ENCODE data around the gene FARP2. TPM values are rescaled to one million over a fixed set of nuclear protein-coding genes. Genes with fewer than 3 reads are reported as not detected.

The FARP2 gene
- total RNA-seq, 1 donor, result 41.3 TPM

GRCh38 chr2:241375300-241375699 lies 19.2 kb downstream of the FARP2 start:
- Histone ChIP-seq H3K36me3 (ENCODE audit: insufficient read depth, low read length) (peaks cover 11% of the 10 kb centered on the region), H3K27ac (ENCODE audit: low read depth, low read length) (no peak overlapping the region), H3K4me3 (ENCODE audit: insufficient read depth, low read length) (no peak overlapping the region), H3K79me2 (ENCODE audit: insufficient read depth, low read length) (peaks cover 57% of the 10 kb centered on the region), H3K4me1 (ENCODE audit: insufficient read depth, low read length) (peaks cover 21% of the 10 kb centered on the region), H2AFZ (ENCODE audit: low read length) (no peak overlapping the region), H3K9me3 (ENCODE audit: low read depth, low read length) (no peaks in the 10 kb centered on the region), H3K4me2 (ENCODE audit: insufficient read depth, low read length) (no peak overlapping the region), H4K20me1 (ENCODE audit: insufficient read depth, low read length) (peaks cover 15% of the 10 kb centered on the region), H3K27me3 (ENCODE audit: insufficient read depth, low read length) (no peaks in the 10 kb centered on the region)
- TF ChIP-seq, protein P1, sequence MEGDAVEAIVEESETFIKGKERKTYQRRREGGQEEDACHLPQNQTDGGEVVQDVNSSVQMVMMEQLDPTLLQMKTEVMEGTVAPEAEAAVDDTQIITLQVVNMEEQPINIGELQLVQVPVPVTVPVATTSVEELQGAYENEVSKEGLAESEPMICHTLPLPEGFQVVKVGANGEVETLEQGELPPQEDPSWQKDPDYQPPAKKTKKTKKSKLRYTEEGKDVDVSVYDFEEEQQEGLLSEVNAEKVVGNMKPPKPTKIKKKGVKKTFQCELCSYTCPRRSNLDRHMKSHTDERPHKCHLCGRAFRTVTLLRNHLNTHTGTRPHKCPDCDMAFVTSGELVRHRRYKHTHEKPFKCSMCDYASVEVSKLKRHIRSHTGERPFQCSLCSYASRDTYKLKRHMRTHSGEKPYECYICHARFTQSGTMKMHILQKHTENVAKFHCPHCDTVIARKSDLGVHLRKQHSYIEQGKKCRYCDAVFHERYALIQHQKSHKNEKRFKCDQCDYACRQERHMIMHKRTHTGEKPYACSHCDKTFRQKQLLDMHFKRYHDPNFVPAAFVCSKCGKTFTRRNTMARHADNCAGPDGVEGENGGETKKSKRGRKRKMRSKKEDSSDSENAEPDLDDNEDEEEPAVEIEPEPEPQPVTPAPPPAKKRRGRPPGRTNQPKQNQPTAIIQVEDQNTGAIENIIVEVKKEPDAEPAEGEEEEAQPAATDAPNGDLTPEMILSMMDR (IDR thresholded peaks at IDR 0.05; ENCODE audit: extremely low read depth, low read depth, low read length), result no peak
- no peak for DNase-seq (ENCODE audit: insufficient read length, low spot score, missing footprints)

DNA sequence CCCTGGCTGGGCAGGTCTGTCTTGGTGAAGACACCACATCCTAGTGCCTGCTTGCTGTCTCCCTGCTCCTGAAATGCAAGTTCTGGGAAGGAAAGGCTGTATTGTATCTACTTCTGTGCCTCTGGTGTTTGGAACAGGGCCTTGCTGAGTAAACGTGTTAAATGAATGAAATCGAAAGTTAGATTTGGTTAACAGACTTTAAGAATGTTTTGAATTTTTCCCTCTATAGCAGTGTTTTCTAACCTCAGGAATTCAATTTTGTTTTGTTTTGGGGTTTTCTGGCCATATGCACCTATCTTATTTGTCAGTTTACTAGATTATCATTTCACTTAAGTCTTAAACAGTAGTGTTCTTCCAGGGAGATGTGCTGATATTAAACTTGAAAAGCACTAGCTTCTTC lies 20.7 kb downstream of the FARP2 start:
- Histone ChIP-seq H4K20me1 (ENCODE audit: insufficient read depth, low read length) (peaks cover 18% of the 10 kb centered on the region), H3K4me1 (ENCODE audit: insufficient read depth, low read length) (peaks cover 21% of the 10 kb centered on the region), H3K9me3 (ENCODE audit: low read depth, low read length) (no peaks in the 10 kb centered on the region), H3K27ac (ENCODE audit: low read depth, low read length) (no peak overlapping the region), H3K27me3 (ENCODE audit: insufficient read depth, low read length) (no peaks in the 10 kb centered on the region), H2AFZ (ENCODE audit: low read length) (no peak overlapping the region), H3K79me2 (ENCODE audit: insufficient read depth, low read length) (peaks cover 58% of the 10 kb centered on the region), H3K36me3 (ENCODE audit: insufficient read depth, low read length) (peaks cover 11% of the 10 kb centered on the region), H3K4me3 (ENCODE audit: insufficient read depth, low read length) (no peak overlapping the region), H3K4me2 (ENCODE audit: insufficient read depth, low read length) (peak overlapping the region; percentile 12)
- peak; percentile 72 for DNase-seq (ENCODE audit: insufficient read length, low spot score, missing footprints)
- TF ChIP-seq, protein P1 (IDR thresholded peaks at IDR 0.05; ENCODE audit: extremely low read depth, low read depth, low read length), result no peak

GRCh38 chr2:241378816-241379215 lies 22.7 kb downstream of the FARP2 start:
- H4K20me1 ChIP-seq (ENCODE audit: insufficient read depth, low read length), result peaks cover 15% of the 10 kb centered on the region
- H3K4me1 ChIP-seq (ENCODE audit: insufficient read depth, low read length), result peaks cover 23% of the 10 kb centered on the region
- H3K4me3 ChIP-seq (ENCODE audit: insufficient read depth, low read length), result no peak overlapping the region
- H3K27me3 ChIP-seq (ENCODE audit: insufficient read depth, low read length), result no peaks in the 10 kb centered on the region
- peak overlapping the region; percentile 49 for H3K4me2 ChIP-seq (ENCODE audit: insufficient read depth, low read length)
- H3K27ac ChIP-seq (ENCODE audit: low read depth, low read length), result peak overlapping the region; percentile 67
- peaks cover 60% of the 10 kb centered on the region for H3K79me2 ChIP-seq (ENCODE audit: insufficient read depth, low read length)
- no peaks in the 10 kb centered on the region for H3K9me3 ChIP-seq (ENCODE audit: low read depth, low read length)
- TF ChIP-seq, protein P1 (IDR thresholded peaks at IDR 0.05; ENCODE audit: extremely low read depth, low read depth, low read length), result no peak
- no peak overlapping the region for H2AFZ ChIP-seq (ENCODE audit: low read length)
- no peak for DNase-seq (ENCODE audit: insufficient read length, low spot score, missing footprints)
- peaks cover 19% of the 10 kb centered on the region for H3K36me3 ChIP-seq (ENCODE audit: insufficient read depth, low read length)

GRCh38 chr2:241379481-241380480 lies 23.7 kb downstream of the FARP2 start:
- peaks cover 15% of the 10 kb centered on the region for H4K20me1 ChIP-seq (ENCODE audit: insufficient read depth, low read length)
- H3K9me3 ChIP-seq (ENCODE audit: low read depth, low read length), result no peaks in the 10 kb centered on the region
- H2AFZ ChIP-seq (ENCODE audit: low read length), result no peak overlapping the region
- peaks cover 15% of the 10 kb centered on the region for H3K36me3 ChIP-seq (ENCODE audit: insufficient read depth, low read length)
- H3K27ac ChIP-seq (ENCODE audit: low read depth, low read length), result peak overlapping the region; percentile 67
- peaks cover 24% of the 10 kb centered on the region for H3K4me1 ChIP-seq (ENCODE audit: insufficient read depth, low read length)
- H3K79me2 ChIP-seq (ENCODE audit: insufficient read depth, low read length), result peaks cover 58% of the 10 kb centered on the region
- peak; percentile 65 for DNase-seq (ENCODE audit: insufficient read length, low spot score, missing footprints)
- peak overlapping the region; percentile 49 for H3K4me2 ChIP-seq (ENCODE audit: insufficient read depth, low read length)
- peak overlapping the region; percentile 11 for H3K4me3 ChIP-seq (ENCODE audit: insufficient read depth, low read length)
- H3K27me3 ChIP-seq (ENCODE audit: insufficient read depth, low read length), result no peaks in the 10 kb centered on the region
- TF ChIP-seq, protein P1 (IDR thresholded peaks at IDR 0.05; ENCODE audit: extremely low read depth, low read depth, low read length), result no peak
